HepG2 (cell line): ENCODE measurements around the gene TOB1. TPM values are rescaled to one million over a fixed set of nuclear protein-coding genes. Genes with fewer than 3 reads are reported as not detected.

Source experiments
- BCL3 ChIP-seq: sonication (generic); formaldehyde crosslinking; IDR thresholded peaks from 2 replicates; pipeline ENCODE4 v1.5.1; 2020; ENCODE audit warnings: mild to moderate bottlenecking, missing genetic modification reagents, moderate library complexity
- HNF1A ChIP-seq, 2 experiments: sonication (generic) in 1 of 2; formaldehyde crosslinking in 1 of 2; IDR thresholded peaks; 2 replicates each; pipeline versions ENCODE4 v1.4.0 to v1.6.1; 2016 to 2020; ENCODE audit warnings: borderline replicate concordance in 1 of 2, low read depth in 1 of 2, mild to moderate bottlenecking in 1 of 2, missing genetic modification reagents in 1 of 2
- KLF13 ChIP-seq: sonication (generic); formaldehyde crosslinking; IDR thresholded peaks from 2 replicates; pipeline ENCODE4 v1.4.0; 2020; ENCODE audit warnings: mild to moderate bottlenecking, missing genetic modification reagents
- POLR2AphosphoS2 ChIP-seq: IDR thresholded peaks from 2 replicates; pipeline ENCODE4 v1.6.1; 2011; ENCODE audit warnings: low read depth, low read length, improper control_type of control experiment
- REL ChIP-seq: sonication (generic); formaldehyde crosslinking; conservative IDR thresholded peaks from 2 replicates; pipeline ENCODE4 v1.8.0; 2022; ENCODE audit warnings: mild to moderate bottlenecking, missing genetic modification reagents, moderate library complexity
- ZBTB1 ChIP-seq: sonication (generic); formaldehyde crosslinking; IDR thresholded peaks from 2 replicates; pipeline ENCODE4 v1.4.0; 2020; ENCODE audit warnings: missing genetic modification reagents, borderline replicate concordance
- ZNF407 ChIP-seq: sonication (generic); formaldehyde crosslinking; IDR thresholded peaks from one replicate; pipeline ENCODE4 v1.5.1; 2020; ENCODE audit warnings: mild to moderate bottlenecking, missing genetic modification reagents; ENCODE audit errors: not compliant biosample characterization
- ZNF563 ChIP-seq: sonication (generic); formaldehyde crosslinking; IDR thresholded peaks from 2 replicates; pipeline ENCODE4 v1.8.0; 2022; ENCODE audit warnings: mild to moderate bottlenecking, moderate library complexity, missing genetic modification reagents
- ZNF775 ChIP-seq: sonication (generic); formaldehyde crosslinking; IDR thresholded peaks from 2 replicates; pipeline ENCODE4 v1.4.0; 2020; ENCODE audit warnings: missing genetic modification reagents, mild to moderate bottlenecking, moderate library complexity, borderline replicate concordance
- ZNF781 ChIP-seq: sonication (generic); formaldehyde crosslinking; IDR thresholded peaks from 2 replicates; pipeline ENCODE4 v1.5.1; 2020; ENCODE audit warnings: borderline replicate concordance, mild to moderate bottlenecking, missing genetic modification reagents; ENCODE audit errors: not compliant biosample characterization
- ZNF800 ChIP-seq: sonication (generic); formaldehyde crosslinking; IDR thresholded peaks from 2 replicates; pipeline ENCODE4 v1.4.0; 2020; ENCODE audit warnings: missing genetic modification reagents
- ZSCAN25 ChIP-seq: sonication (generic); formaldehyde crosslinking; IDR thresholded peaks from 2 replicates; pipeline ENCODE4 v1.8.0; 2022; ENCODE audit warnings: mild to moderate bottlenecking, missing genetic modification reagents
- polyA plus RNA-seq, 8 experiments: library from polyadenylated mRNA; depleted of rRNA in 3 of 8; stranded (reverse) in 7 of 8; unstranded in 1 of 8; fragments of >200 nt; fragmentation: Illumina TruSeq in 4 of 8; extraction: Trizol in 4 of 8; gene quantifications; 2 replicates each; pipeline versions ENCODE4 v1.2.1 to v1.2.3, GENCODE V29; 2011 to 2016; ENCODE audit warnings: low read depth in 4 of 8, missing spikeins in 1 of 8, mixed read lengths in 1 of 8; ENCODE audit not compliant: insufficient read depth in 1 of 8
- total RNA-seq, 5 experiments: library from RNA; depleted of rRNA; stranded (reverse); fragments of >200 nt; fragmentation: Illumina TruSeq; extraction: Trizol; gene quantifications; 2 replicates each; pipeline ENCODE4 v1.2.3, GENCODE V29; 2016; ENCODE audit warnings: low read depth in 1 of 5

Gene TOB1
- total and polyA plus RNA-seq, 2 of the 13 experiments (the other 11 are each of a cell fraction or from before 2014, with no cell fraction given): 21.9 to 57.7 TPM

GRCh38 chr17:50914505-50915063, 48.4 kb upstream of the TOB1 start (continued):
- TF ChIP-seq REL (CRISPR knock-in tag) (no peak), ZNF781 (CRISPR knock-in tag) (peak; percentile 46), ZNF563 (no peak), ZBTB1 (CRISPR knock-in tag) (no peak), ZNF407 (CRISPR knock-in tag) (peak; percentile 41), ZNF775 (CRISPR knock-in tag) (no peak), HNF1A (IDR thresholded peaks at IDR 0.05; ENCODE audit: low read depth) (no peak), HNF1A (CRISPR knock-in tag; IDR thresholded peaks at IDR 0.05; ENCODE audit: borderline replicate concordance) (no peak), ZSCAN25 (CRISPR knock-in tag) (no peak), POLR2AphosphoS2 (no peak), KLF13 (CRISPR knock-in tag) (no peak), BCL3 (CRISPR knock-in tag) (peak; percentile 41; the same call in 1 of the 2 replicates), ZNF800 (CRISPR knock-in tag) (no peak)
